SK-N-DZ (cell line): Measurements from ENCODE around the gene DEGS1.

Experiments
- DNase-seq: peaks from one replicate; pipeline ENCODE4 v3.0.0-alpha.2; 2015; ENCODE audit warnings: low spot score
- small RNA-seq, 2 experiments: library from RNA; depleted of rRNA; stranded (forward); fragments of <200 nt; gene quantifications; one replicate each; pipeline ENCODE3, GENCODE V24; 2014

Gene DEGS1

GRCh38 chr1:224213438-224214119 lies 30.5 kb downstream of the DEGS1 start:
- DNase-seq, result no peak

- DNase-seq, result no peak
Measured at GRCh38 chr1:224216382-224216781, 33.3 kb downstream of the DEGS1 start.

GRCh38 chr1:224217655-224218623 lies 34.9 kb downstream of the DEGS1 start:
- no peak for DNase-seq

- no peak for DNase-seq
Measured at GRCh38 chr1:224219011-224219611, 36.1 kb downstream of the DEGS1 start.

GRCh38 chr1:224219612-224220059 lies 36.6 kb downstream of the DEGS1 start:
- no peak for DNase-seq

- peak; percentile 21 for DNase-seq
Measured at GRCh38 chr1:224223819-224224714, 41.0 kb downstream of the DEGS1 start.

- no peak for DNase-seq
Measured at GRCh38 chr1:224226849-224227502, 43.9 kb downstream of the DEGS1 start.

- no peak for DNase-seq
Measured at GRCh38 chr1:224234017-224234416, 51.0 kb downstream of the DEGS1 start.

GRCh38 chr1:224235813-224236493 lies 52.9 kb downstream of the DEGS1 start:
- no peak for DNase-seq

GRCh38 chr1:224237119-224237881 lies 54.3 kb downstream of the DEGS1 start:
- no peak for DNase-seq

GRCh38 chr1:224238212-224238611 lies 55.2 kb downstream of the DEGS1 start:
- no peak for DNase-seq

- no peak for DNase-seq
Measured at GRCh38 chr1:224238756-224239155, 55.7 kb downstream of the DEGS1 start.

Small RNA genes lying within 50 kb of the gene (small RNA-seq; reads per million reads assigned to genes)
- 0 reads per million in 2 experiments for gene AC092809.3
- gene RF00139, result 0 to 0.04 reads per million in 2 experiments
